GM12864 (cell line): Measurements from ENCODE around the gene ZNF764.

ENCODE experiments used
- DNase-seq: peaks from one replicate; pipeline ENCODE4 v3.0.0-alpha.2; 2011; ENCODE audit warnings: low read depth
- H3K4me3 ChIP-seq: 2 replicates; pipeline ENCODE4 v1.5.1; 2011; ENCODE audit warnings: mild to moderate bottlenecking, low read depth, low read length, control low read depth
- CTCF ChIP-seq: IDR thresholded peaks from 2 replicates; pipeline ENCODE4 v1.5.1; 2011; ENCODE audit warnings: low read depth, mild to moderate bottlenecking, moderate library complexity, low read length, control low read depth, inconsistent platforms; ENCODE audit errors: missing control alignments

ZNF764 gene

GRCh38 chr16:30585022-30585399, 26.8 kb upstream of the ZNF764 start:
- DNase-seq: no peak
- no peak for TF ChIP-seq CTCF

GRCh38 chr16:30582611-30583340, 24.6 kb upstream of the ZNF764 start:
- DNase-seq: no peak
- no peak for TF ChIP-seq CTCF
- no peak overlapping the region for H3K4me3 ChIP-seq

More at GRCh38 chr16:30585022-30585399, 26.8 kb upstream of the ZNF764 start:
- peak overlapping the region; percentile 62 for H3K4me3 ChIP-seq

GRCh38 chr16:30581457-30581856, 23.3 kb upstream of the ZNF764 start:
- no peak for DNase-seq
- no peak overlapping the region for H3K4me3 ChIP-seq

GRCh38 chr16:30574678-30575077, 16.5 kb upstream of the ZNF764 start:
- TF ChIP-seq CTCF: no peak
- no peak for DNase-seq

More at GRCh38 chr16:30581457-30581856, 23.3 kb upstream of the ZNF764 start:
- no peak for TF ChIP-seq CTCF

GRCh38 chr16:30571445-30572322, 13.5 kb upstream of the ZNF764 start, which contains the start of gene ZNF688:
TSS of gene ZNF688 (minus strand) at chr16:30571714. CDS start at chr16:30571629, 85 bp downstream.
- no peak for TF ChIP-seq CTCF
- H3K4me3 ChIP-seq: peak within 1 kb of the TSS; percentile 58
- DNase-seq: peak; percentile 95

More at GRCh38 chr16:30574678-30575077, 16.5 kb upstream of the ZNF764 start:
- H3K4me3 ChIP-seq: no peak overlapping the region

GRCh38 chr16:30570636-30571444, 12.7 kb upstream of the ZNF764 start:
- H3K4me3 ChIP-seq: peak overlapping the region; percentile 58
- no peak for TF ChIP-seq CTCF
- no peak for DNase-seq
